Measurements from ENCODE around the gene EPHA2. TPM values are rescaled to one million over a fixed set of nuclear protein-coding genes. Genes with fewer than 3 reads are reported as not detected.

Gene EPHA2
- total RNA-seq, 2 donors from 2014 or later, result 0.07 to 0.16 TPM

DNA sequence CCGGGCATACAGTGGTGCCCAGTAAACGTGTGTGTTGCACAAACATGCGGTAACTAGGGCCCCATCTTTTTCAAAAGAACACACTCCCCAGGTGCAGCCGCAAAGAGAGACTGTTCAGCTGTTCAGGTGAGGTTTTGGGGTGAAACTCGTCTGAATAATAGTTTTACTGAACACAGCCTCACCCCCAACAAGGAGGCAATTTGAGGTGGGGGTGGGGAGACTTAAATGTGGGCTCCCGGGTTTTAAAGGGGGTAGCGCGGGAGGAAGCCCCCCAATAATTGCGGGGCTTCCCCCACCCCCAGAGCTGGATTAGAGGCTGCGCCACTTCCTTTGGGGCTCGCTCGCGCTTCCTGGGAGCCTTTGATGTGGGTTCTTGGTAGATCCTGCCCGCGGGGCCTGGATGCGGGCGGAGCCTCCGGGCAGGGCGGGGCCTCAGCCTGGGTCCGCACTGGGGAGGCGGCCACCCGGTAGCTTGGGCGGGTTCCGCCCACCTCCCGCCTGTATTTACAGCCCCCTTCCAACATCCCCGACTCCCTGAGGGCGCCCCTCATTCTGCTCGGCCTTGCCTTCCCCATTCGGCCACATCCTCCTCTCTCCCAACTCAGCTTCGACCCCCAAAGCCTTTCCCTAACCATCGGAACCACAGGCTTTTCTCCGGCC is 6.4 kb upstream of the EPHA2 start:
- ATAC-seq, result peak; percentile 42 to 66
- peak; percentile 46 to 64 for DNase-seq (ENCODE audit: low spot score in 2 of 2)
- Mint-ChIP-seq H3K9me3 (no peaks in the 10 kb centered on the region), H3K36me3 (no peaks in the 10 kb centered on the region), H3K27ac (peak overlapping the region in 1 of 2 donors; percentile 17)

DNA sequence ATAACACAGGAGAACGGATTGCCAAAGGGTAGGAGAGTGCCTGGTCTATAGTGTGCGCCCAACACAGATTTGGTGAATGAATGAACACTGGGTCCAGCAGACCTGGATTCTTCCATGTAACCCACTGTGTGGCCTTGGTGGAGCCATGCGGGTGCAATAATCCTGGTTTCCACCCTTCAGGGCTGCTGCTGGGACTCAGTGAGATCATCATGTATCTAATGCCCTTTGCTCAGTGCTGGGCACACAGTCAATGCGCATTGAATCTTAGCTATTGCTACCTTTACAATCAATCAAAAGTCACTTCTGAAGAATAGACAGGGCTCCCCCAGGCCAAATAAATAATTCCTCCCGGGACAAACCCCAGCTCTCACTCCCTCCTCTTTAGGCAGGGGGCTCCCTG is 5.8 kb upstream of the EPHA2 start:
- Mint-ChIP-seq H3K36me3 (no peaks in the 10 kb centered on the region), H3K27ac (peak overlapping the region in 1 of 2 donors; percentile 17)
- ATAC-seq, result no peak

GRCh38 chr1:16158993-16159831 is 3.3 kb upstream of the EPHA2 start:
- Mint-ChIP-seq H3K36me3 (no peaks in the 10 kb centered on the region), H3K9me3 (no peaks in the 10 kb centered on the region), H3K27ac (no peak overlapping the region)
- ATAC-seq, result peak in 1 of 2 donors; percentile 19
- DNase-seq (ENCODE audit: low spot score in 2 of 2), result no peak

More for the DNA sequence above, 5.8 kb upstream of the EPHA2 start:
- no peaks in the 10 kb centered on the region for H3K9me3 Mint-ChIP-seq
- no peak for DNase-seq (ENCODE audit: low spot score in 2 of 2)

- no peaks in the 10 kb centered on the region for H3K36me3 Mint-ChIP-seq
- H3K27ac Mint-ChIP-seq, result no peak overlapping the region
- DNase-seq (ENCODE audit: low spot score in 2 of 2) (no peak), ATAC-seq (peak; percentile 58 to 60)
- no peaks in the 10 kb centered on the region for H3K9me3 Mint-ChIP-seq
Measured at GRCh38 chr1:16158025-16158424, 2.2 kb upstream of the EPHA2 start.

DNA sequence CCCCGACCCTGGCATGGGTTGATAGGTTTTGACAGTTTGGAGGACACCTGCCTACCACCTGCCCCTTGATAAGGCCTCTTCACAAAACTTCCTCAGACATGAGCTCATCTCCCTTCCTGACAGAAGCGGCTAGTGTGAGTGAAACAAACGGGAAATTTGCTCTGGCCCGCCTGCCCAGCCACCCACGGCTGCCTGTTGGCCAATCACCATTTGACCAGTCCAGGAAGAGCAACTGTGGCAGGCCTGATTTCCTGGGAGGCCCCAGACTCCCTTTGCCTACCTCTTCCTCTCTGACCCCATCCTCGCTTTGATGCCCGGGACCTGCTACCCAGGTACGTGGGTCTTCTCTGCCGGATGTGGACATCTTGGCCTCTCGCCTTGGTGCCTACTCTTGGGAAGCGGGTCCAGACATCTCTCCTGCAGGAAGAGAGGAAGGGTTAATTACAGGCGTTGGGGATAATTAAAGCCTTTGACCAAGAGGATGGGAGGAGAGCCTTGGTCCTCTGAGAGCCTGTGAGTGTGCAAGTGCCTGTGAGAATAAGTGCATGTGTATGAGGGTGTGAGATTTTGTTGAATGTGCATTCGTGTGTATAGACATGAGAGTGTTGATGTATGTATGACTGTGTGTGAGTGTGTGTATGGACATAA is 1.1 kb upstream of the EPHA2 start:
- DNase-seq (ENCODE audit: low spot score in 2 of 2) (no peak), ATAC-seq (no peak)
- Mint-ChIP-seq H3K27ac (no peak overlapping the region), H3K9me3 (no peaks in the 10 kb centered on the region), H3K36me3 (no peaks in the 10 kb centered on the region)

DNA sequence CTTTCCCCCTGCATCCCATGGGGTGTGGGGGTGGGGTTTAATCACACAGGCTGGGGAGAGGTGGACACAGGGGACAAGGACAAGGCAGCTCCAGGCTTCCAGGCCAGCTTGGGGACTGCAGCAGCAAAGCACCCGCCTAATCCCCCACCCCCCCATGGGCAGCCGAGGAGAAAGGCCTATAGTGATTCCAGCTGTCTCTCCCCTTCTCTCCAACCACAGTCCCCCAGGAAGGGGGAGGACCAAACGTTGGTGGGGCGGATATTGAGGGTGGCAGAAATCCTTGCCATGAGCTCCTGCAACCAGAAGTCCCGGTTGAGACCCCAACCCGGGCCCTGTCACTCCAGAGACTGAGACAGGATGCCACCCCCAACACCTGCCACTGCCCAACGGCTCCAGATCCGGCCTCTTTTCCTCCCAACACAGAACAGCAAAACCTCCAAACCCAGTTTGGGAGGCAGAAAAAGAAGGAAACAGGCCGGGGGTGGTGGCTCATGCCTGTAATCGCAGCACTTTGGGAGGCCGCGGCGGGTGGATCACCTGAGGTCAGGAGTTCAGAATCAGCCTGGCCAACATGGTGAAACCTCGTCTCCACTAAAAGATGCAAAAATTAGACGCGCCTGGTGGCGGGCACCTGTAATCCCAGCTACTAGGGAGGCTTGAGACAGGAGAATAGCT is 1.7 kb downstream of the EPHA2 start:
- DNase-seq (ENCODE audit: low spot score in 2 of 2), result no peak

GRCh38 chr1:16153096-16153998 is 2.5 kb downstream of the EPHA2 start:
- DNase-seq (ENCODE audit: low spot score in 2 of 2) (no peak), ATAC-seq (no peak)
- H3K9me3 Mint-ChIP-seq, result no peaks in the 10 kb centered on the region
- no peak overlapping the region for H3K27ac Mint-ChIP-seq
- H3K36me3 Mint-ChIP-seq, result no peaks in the 10 kb centered on the region

More for the DNA sequence above, 1.7 kb downstream of the EPHA2 start:
- H3K36me3 Mint-ChIP-seq, result no peaks in the 10 kb centered on the region
- H3K27ac Mint-ChIP-seq, result no peak overlapping the region
- no peaks in the 10 kb centered on the region for H3K9me3 Mint-ChIP-seq
- no peak for ATAC-seq

DNA sequence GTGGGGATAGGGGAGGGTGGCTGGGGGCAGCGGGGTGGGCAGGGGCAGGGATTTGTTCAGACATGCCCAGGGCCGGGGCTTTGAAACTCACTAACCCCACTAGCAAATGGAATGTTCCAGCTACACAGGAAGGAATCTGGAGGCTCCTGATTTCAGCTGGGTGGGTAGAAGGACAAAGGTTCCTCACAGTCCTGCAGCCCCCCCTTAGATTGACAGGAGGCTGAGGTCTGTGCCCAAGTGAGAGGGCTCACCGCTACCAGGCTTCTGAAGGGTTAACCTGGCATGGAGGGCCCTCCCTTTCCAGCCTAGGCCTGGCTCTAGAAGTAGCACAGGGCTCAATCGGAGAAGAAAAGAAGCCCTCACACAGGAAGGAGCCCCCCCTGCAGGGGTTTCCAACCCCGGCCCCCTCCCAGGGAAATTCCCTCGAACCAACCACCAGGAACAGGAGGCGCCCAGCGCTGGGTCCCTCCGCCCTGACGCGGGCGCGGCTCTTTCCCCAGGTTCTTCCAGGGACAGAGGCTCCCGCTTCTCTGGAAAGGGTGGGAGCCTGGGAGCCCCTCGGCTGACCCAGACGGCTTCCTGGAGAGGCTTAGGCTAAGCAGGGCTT is 3.3 kb downstream of the EPHA2 start:
- Mint-ChIP-seq H3K27ac (no peak overlapping the region), H3K36me3 (no peaks in the 10 kb centered on the region), H3K9me3 (no peaks in the 10 kb centered on the region)
- ATAC-seq, result no peak
- DNase-seq (ENCODE audit: low spot score in 2 of 2), result no peak

GRCh38 chr1:16151995-16152384 is 3.9 kb downstream of the EPHA2 start:
- DNase-seq (ENCODE audit: low spot score in 2 of 2), result no peak
- H3K36me3 Mint-ChIP-seq, result no peaks in the 10 kb centered on the region
- no peak for ATAC-seq
- peak overlapping the region in 1 of 2 donors; percentile 52 for H3K27ac Mint-ChIP-seq
- H3K9me3 Mint-ChIP-seq, result no peaks in the 10 kb centered on the region

- Mint-ChIP-seq H3K27ac (peak overlapping the region in 1 of 2 donors; percentile 52), H3K36me3 (no peaks in the 10 kb centered on the region), H3K9me3 (no peaks in the 10 kb centered on the region)
- ATAC-seq (no peak), DNase-seq (ENCODE audit: low spot score in 2 of 2) (no peak)
Measured at GRCh38 chr1:16151196-16151994, 4.5 kb downstream of the EPHA2 start.

GRCh38 chr1:16150508-16150907 is 5.4 kb downstream of the EPHA2 start:
- no peak for ATAC-seq
- DNase-seq (ENCODE audit: low spot score in 2 of 2), result no peak
- Mint-ChIP-seq H3K9me3 (no peaks in the 10 kb centered on the region), H3K27ac (no peak overlapping the region), H3K36me3 (no peaks in the 10 kb centered on the region)

GRCh38 chr1:16149702-16150488 is 6.0 kb downstream of the EPHA2 start:
- Mint-ChIP-seq H3K9me3 (no peaks in the 10 kb centered on the region), H3K36me3 (no peaks in the 10 kb centered on the region), H3K27ac (no peak overlapping the region)
- DNase-seq (ENCODE audit: low spot score in 2 of 2) (no peak), ATAC-seq (no peak)

DNA sequence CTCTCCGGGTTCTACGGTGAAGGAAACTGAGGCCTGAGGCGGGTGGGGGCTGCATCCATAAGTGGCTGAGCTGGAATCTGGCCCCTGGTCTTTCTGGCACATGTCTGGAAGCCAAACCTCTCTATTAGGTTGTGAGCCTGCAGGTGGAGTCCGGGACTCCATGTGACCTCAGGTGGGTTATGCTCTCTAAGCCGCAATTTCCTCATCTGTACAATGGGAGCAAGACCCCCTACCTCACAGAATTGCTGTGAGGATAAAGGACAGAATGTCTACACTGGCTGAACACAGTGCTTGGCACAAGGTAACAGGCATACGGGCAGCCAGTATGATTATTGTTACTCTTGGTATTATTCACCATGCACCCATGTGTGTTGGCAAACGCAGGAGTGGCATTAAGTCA is 6.7 kb downstream of the EPHA2 start:
- no peak for ATAC-seq
- H3K36me3 Mint-ChIP-seq, result no peaks in the 10 kb centered on the region
- no peak overlapping the region for H3K27ac Mint-ChIP-seq
- no peak for DNase-seq (ENCODE audit: low spot score in 2 of 2)
- H3K9me3 Mint-ChIP-seq, result no peaks in the 10 kb centered on the region

DNA sequence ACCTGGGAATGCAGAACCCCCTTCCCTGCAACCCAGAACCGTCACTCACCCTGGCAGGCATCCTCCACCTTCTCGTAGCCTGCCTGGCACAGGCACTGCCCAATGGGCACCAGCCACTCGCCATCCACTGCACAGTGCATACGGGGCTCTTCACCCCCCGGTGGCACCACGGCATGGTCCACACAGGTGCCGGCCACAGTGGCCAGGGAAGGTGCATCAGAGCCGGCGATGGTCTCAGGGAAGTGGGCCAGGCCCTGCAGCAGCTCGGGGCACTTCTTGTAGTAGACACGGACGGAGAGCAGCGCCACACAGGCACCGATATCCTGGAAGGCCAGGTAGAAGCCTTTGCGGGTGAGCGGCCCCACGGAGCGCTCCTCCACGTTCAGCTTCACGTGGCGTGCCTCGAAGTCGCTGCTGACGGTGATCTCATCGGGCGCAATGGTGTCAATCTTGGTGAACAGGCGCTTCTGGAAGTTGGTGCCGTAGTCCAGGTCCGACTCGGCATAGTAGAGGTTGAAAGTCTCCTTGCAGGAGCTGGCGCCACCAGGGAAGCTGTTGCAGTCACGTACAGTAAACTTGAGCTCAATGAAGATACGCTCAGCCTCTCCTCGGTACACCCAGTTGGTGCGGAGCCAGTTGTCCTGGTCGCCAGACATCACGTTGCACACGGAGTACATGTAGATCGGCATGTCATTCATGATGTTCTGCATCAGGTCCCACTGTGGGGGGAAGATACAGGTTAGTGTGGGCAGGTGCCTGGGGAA is 7.4 kb downstream of the EPHA2 start:
- DNase-seq (ENCODE audit: low spot score in 2 of 2), result no peak
- H3K27ac Mint-ChIP-seq, result peak overlapping the region in 1 of 2 donors; percentile 41
- no peak for ATAC-seq
- no peaks in the 10 kb centered on the region for H3K9me3 Mint-ChIP-seq
- H3K36me3 Mint-ChIP-seq, result no peaks in the 10 kb centered on the region

All from activated naive CD4-positive, alpha-beta T cell treated with anti-CD3 and anti-CD28 coated beads, Interleukin-2, amount 50 U/mL, for 72 hours (primary cell).